ENCODE results near the gene NFATC2. TPM values are rescaled to one million over a fixed set of nuclear protein-coding genes. Genes with fewer than 3 reads are reported as not detected.

The NFATC2 gene
- total RNA-seq, 2 experiments from 2014 or later = 32.5 to 33.2 TPM

DNA sequence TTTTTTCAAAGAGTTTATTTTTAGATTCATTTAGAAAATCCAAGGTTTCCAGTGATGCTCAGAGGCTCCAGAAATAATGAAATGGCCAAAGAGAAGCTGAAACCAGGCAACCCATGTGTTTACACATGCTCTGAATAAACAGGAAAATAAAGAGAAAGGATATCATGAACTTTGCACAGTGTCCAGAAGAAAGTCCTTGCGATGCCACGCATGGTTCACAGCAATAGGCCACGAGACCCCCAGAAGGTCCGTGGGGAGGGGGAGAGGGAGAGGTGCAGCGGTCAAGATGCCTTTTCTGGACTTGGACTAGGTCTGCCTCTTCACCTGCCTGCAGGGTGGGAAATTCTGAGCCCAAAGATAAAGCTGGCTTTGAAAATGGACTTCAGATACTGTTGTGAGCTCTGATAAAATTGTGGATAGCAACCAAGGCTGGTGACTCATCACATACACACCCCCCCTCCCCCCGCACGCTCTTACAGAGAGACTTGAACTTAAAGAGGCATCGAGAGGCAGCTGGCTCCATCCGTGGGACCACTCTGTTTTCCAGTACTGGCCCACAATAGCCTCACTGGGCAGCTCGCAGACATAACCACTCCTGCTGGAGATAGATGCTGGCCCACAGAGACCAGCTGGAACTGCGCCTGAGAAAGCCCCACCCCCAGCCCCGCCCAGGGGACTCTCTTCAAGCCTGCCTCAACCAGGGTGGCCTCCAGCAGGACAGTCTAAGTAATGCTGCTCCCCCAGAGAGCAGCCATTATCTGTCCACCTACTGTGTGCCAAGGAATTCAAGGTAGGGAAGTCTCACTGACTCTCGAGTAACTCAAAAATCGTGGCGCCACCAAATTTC, 21.2 kb upstream of the NFATC2 start:
- Mint-ChIP-seq H3K9me3 (peaks cover 2% of the 10 kb centered on the region), H3K36me3 (ENCODE audit: low read depth) (no peaks in the 10 kb centered on the region), H3K27ac (no peak overlapping the region), H3K4me1 (ENCODE audit: low read depth) (peaks cover 21% of the 10 kb centered on the region), H3K4me3 (peak overlapping the region; percentile 30), H3K27me3 (peaks cover 62% of the 10 kb centered on the region)
- ATAC-seq (ENCODE audit: poor library complexity) = no peak
- intact Hi-C loops (cut with DNase I, micrococcal nuclease) = no loop called here
- Histone ChIP-seq H3K9me3 (ENCODE audit: control insufficient read depth in 1 of 2, insufficient read depth in 1 of 2, low read length in 2 of 2) (no peaks in the 10 kb centered on the region), H3K27ac (ENCODE audit: low read depth in 1 of 2, low read length in 2 of 2) (no peak overlapping the region), H3K36me3 (ENCODE audit: insufficient read depth, low read length) (no peaks in the 10 kb centered on the region), H3K4me1 (ENCODE audit: insufficient read depth, low read length) (peaks cover 29% of the 10 kb centered on the region), H3K27me3 (ENCODE audit: control insufficient read depth in 1 of 2, insufficient read depth in 2 of 2, low read length in 2 of 2) (peaks cover 47 to 56% of the 10 kb centered on the region in 2 experiments), H3K4me3 (ENCODE audit: low read length) (no peak overlapping the region)
- DNase-seq = peak in 5 of 14 experiments; percentile 8 to 40 (median 34)
- POLR2A ChIA-PET = interaction anchor here (1.3 to 1.5 kb wide), 3 partner anchors 50 to 104 kb away, joined by 3 to 7 read pairs (median 5); no protein-coding TSS in a partner anchor
- CTCF ChIA-PET = interaction anchor here (0.8 to 1.8 kb wide), 3 partner anchors 21 to 107 kb away, joined by 3 to 5 read pairs (median 4); partner anchors contain the start of gene NFATC2
- TF ChIP-seq, protein P1, sequence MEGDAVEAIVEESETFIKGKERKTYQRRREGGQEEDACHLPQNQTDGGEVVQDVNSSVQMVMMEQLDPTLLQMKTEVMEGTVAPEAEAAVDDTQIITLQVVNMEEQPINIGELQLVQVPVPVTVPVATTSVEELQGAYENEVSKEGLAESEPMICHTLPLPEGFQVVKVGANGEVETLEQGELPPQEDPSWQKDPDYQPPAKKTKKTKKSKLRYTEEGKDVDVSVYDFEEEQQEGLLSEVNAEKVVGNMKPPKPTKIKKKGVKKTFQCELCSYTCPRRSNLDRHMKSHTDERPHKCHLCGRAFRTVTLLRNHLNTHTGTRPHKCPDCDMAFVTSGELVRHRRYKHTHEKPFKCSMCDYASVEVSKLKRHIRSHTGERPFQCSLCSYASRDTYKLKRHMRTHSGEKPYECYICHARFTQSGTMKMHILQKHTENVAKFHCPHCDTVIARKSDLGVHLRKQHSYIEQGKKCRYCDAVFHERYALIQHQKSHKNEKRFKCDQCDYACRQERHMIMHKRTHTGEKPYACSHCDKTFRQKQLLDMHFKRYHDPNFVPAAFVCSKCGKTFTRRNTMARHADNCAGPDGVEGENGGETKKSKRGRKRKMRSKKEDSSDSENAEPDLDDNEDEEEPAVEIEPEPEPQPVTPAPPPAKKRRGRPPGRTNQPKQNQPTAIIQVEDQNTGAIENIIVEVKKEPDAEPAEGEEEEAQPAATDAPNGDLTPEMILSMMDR (IDR thresholded peaks at IDR 0.05) = no peak

DNA sequence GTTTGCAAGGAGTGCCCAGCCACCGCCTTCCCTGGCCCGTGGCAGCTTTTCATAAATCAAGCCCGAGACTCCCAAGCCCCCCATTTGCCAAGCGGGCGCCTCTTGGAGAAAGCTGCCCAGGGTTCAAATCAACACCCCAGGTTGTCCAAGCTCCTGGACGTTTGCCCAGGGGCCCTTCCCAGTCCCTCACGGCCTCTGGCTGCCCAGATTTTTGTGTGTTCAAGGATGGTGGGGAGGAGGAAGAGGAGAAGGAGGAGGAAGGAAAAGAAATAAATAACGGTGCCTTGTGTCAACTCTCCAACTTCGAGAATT, 20.6 kb upstream of the NFATC2 start:
- Mint-ChIP-seq H3K9me3 (no peaks in the 10 kb centered on the region), H3K4me3 (no peak overlapping the region), H3K27ac (no peak overlapping the region), H3K4me1 (ENCODE audit: low read depth) (peaks cover 21% of the 10 kb centered on the region), H3K27me3 (peaks cover 65% of the 10 kb centered on the region), H3K36me3 (ENCODE audit: low read depth) (no peaks in the 10 kb centered on the region)
- CTCF ChIA-PET = interaction anchor here (0.8 to 1.8 kb wide), 3 partner anchors 20 to 106 kb away, joined by 3 to 5 read pairs (median 4); partner anchors contain the start of gene NFATC2
- intact Hi-C loops (cut with DNase I, micrococcal nuclease) = no loop called here
- peaks cover 51 to 62% of the 10 kb centered on the region in 2 experiments for H3K27me3 ChIP-seq (ENCODE audit: control insufficient read depth in 1 of 2, insufficient read depth in 2 of 2, low read length in 2 of 2)
- POLR2A ChIA-PET = interaction anchor here (1.3 to 1.5 kb wide), 3 partner anchors 49 to 103 kb away, joined by 3 to 7 read pairs (median 5); no protein-coding TSS in a partner anchor
- no peak for DNase-seq
- H3K27ac ChIP-seq (ENCODE audit: low read depth in 1 of 2, low read length in 2 of 2) = no peak overlapping the region
- no peaks in the 10 kb centered on the region for H3K36me3 ChIP-seq (ENCODE audit: insufficient read depth, low read length)
- peak overlapping the region; percentile 39 for H3K4me3 ChIP-seq (ENCODE audit: low read length)
- peaks cover 29% of the 10 kb centered on the region for H3K4me1 ChIP-seq (ENCODE audit: insufficient read depth, low read length)
- ATAC-seq (ENCODE audit: poor library complexity) = no peak
- TF ChIP-seq, protein P1 (IDR thresholded peaks at IDR 0.05) = no peak
- no peaks in the 10 kb centered on the region for H3K9me3 ChIP-seq (ENCODE audit: control insufficient read depth in 1 of 2, insufficient read depth in 1 of 2, low read length in 2 of 2)

DNA sequence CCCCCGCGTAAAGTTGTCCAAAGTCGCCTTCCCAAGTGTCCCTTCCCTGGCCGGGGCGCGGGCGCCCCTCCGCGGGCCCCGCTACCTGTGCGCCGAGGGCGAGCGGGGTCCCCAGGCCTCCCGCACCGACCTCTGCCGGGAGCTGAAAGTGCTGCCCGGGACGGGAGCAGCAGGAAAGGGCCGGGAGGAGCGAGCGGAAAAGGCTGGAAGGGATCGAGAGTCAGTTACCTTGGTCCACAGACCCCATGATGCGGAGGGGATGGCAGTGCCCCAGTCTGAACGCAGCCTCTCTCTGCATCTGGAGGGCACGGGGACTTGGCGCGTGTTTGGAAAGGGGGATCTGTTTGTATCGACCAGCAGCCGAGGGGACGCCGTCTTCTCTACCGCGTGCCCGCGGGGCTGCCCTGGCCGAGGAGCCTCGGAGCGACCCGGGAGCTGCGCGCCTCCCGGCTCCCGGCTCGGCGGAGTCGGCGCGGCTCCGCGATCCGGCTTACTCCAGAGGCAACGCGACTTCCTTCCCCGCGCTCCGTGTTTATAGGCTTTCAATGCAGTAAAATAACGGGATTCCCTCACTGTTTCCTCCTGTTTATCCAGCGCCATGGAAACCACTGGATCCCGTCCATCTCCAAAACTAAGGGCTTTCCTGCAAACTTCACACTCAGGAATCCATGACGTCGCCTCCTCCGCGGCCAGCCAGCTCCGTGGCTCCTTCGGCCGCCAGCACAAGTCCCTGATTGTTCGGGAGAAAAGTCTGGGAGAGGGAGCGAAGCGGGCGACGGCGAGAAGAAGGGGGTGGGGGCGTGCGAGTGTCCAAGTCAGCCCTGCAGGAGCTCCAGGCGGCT, 20.0 kb upstream of the NFATC2 start:
- ChIA-PET CTCF (interaction anchor here (0.8 to 1.8 kb wide), 3 partner anchors 20 to 106 kb away, joined by 3 to 5 read pairs (median 4); partner anchors contain the start of gene NFATC2), POLR2A (interaction anchor here (0.7 to 1.5 kb wide), 4 partner anchors 21 to 103 kb away, joined by 3 to 7 read pairs (median 4); no protein-coding TSS in a partner anchor)
- peaks cover 29% of the 10 kb centered on the region for H3K4me1 ChIP-seq (ENCODE audit: insufficient read depth, low read length)
- Mint-ChIP-seq H3K4me1 (ENCODE audit: low read depth) (peaks cover 21% of the 10 kb centered on the region), H3K9me3 (no peaks in the 10 kb centered on the region), H3K27me3 (peaks cover 66% of the 10 kb centered on the region), H3K27ac (no peak overlapping the region), H3K36me3 (ENCODE audit: low read depth) (no peaks in the 10 kb centered on the region), H3K4me3 (peak overlapping the region; percentile 66)
- no peak overlapping the region for H3K27ac ChIP-seq (ENCODE audit: low read depth in 1 of 2, low read length in 2 of 2)
- no peaks in the 10 kb centered on the region for H3K9me3 ChIP-seq (ENCODE audit: control insufficient read depth in 1 of 2, insufficient read depth in 1 of 2, low read length in 2 of 2)
- DNase-seq (peak in 7 of 14 experiments; percentile 1 to 42 (median 27)), ATAC-seq (ENCODE audit: poor library complexity) (peak; percentile 37)
- TF ChIP-seq, protein P1 (IDR thresholded peaks at IDR 0.05) = peak; percentile 48
- H3K27me3 ChIP-seq (ENCODE audit: control insufficient read depth in 1 of 2, insufficient read depth in 2 of 2, low read length in 2 of 2) = peaks cover 57 to 67% of the 10 kb centered on the region in 2 experiments
- peak overlapping the region; percentile 39 for H3K4me3 ChIP-seq (ENCODE audit: low read length)
- intact Hi-C loops (cut with DNase I, micrococcal nuclease) = no loop called here
- H3K36me3 ChIP-seq (ENCODE audit: insufficient read depth, low read length) = no peaks in the 10 kb centered on the region
